Stimulated activated CD4-positive, alpha-beta T cell treated with anti-CD3 and anti-CD28 coated beads, TNF-alpha, amount 100 ng/mL, for 48 hours (primary cell): Measurements from ENCODE around the gene TIAM2.

Source experiments
- DNase-seq, 3 donors: peaks; one replicate each; pipeline ENCODE4 v3.0.0-alpha.2; 2020; ENCODE audit warnings: low read depth in 3 of 3

The TIAM2 gene

DNA sequence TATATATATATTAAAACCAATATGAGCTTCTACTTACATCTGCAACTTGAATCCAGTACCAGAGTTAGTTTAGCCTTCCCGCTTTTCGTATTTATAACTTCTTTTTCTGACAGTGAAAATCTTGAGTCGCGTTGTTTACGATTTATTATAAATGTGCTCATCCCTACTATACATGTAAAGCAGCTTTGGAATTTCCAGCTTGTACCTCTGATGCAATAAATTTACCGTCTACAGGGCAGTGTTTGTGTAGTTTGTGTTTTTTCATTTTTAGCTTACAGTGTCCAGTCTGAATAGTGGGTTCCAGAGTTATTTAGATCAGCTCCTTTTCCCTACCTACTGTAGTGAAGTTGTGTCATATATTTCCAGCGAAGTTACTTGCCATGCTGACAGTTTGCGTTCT is 66.3 kb downstream of the TIAM2 start:
- DNase-seq = no peak

- DNase-seq = no peak
Measured at GRCh38 chr6:155062866-155063341, 67.8 kb downstream of the TIAM2 start.

DNA sequence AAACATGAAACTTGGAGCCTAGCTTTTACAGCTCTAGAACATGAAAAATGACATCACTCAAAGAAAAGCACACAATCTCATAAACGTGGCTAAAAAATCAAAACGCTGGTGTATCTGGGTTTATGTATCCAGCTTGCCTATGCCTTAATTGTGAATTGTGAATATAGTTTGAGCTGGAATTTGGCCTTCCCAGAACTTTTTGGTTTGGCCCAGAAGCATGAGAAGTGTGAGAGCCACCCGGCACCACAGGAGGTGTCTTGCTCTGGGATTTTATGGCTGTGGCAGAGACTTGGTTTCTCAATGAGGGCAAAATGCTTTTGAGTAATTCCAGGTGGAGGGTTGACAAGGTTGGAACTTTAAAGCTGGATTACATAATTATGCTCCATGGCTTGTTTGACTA is 69.2 kb downstream of the TIAM2 start:
- no peak for DNase-seq

- DNase-seq = no peak
Measured at GRCh38 chr6:155066361-155066760, 71.2 kb downstream of the TIAM2 start.

GRCh38 chr6:155066921-155067680 is 72.0 kb downstream of the TIAM2 start:
- DNase-seq = no peak

DNA sequence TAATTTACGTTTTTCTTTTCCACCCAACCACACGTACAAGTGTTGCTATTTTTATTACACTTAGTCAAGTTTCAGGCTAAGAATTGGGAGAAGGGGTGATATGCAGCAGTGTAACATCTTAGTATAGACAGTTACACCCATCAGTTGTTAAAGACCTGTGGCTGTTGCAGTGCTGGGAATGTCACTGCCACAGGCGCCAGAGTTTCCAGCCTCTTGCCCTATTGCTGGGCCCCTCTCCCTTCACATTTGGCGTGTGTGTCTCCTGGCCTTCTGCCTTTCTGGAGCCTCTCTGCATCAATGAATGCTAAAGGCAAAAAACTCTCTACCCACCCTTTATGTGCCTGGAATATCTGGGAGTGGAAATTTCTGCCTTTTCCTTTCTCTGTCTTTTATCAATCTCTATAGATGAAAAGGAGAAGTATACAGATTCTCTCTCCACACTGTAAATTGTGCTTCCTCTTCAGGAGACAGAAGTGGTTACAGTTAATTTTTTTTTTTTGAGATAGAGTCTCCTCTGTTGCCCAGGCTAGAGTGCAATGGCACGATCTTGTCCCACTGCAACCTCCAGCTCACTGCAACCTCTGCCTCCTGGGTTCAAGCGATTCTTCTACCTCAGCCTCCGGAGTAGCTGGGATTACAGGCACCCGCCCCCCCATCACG is 73.0 kb downstream of the TIAM2 start:
- DNase-seq = no peak

- DNase-seq = no peak
Measured at GRCh38 chr6:155069543-155069942, 74.4 kb downstream of the TIAM2 start.

DNA sequence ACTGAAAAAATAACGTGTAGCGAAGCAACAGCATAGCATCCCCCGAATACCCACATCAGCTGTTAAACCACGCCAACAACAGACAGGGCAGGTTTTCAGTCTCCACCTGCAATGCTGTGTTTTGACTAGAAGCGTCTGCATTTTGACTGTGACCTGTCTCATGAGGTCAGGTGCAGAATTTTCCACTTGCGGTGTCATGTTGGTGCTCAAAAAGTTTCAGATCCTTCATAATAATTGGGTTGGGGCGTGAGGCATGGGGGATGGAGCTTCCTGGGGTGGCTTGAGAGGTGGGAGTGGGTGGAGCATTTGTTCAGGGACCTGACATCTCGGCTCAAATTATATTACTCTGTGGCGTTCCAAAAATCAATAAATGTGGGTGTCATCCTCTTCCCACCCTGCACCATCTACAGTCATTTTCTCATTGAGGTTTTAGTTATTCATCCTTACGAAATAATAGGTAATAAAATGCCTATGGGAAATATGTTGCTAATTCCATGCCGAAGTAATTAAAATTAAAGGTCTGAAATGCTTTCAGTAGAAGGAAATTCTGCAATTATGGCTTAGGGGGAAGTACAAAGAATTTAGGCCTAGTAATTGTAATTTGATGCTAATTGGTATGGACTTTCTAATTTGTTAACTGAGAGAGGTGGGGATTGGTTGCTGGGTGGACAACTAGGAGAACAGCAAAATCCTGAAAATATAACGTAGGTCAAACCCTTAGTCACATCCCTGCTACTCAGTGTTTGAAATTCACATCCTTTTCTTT is 81.0 kb downstream of the TIAM2 start:
- DNase-seq = no peak

DNA sequence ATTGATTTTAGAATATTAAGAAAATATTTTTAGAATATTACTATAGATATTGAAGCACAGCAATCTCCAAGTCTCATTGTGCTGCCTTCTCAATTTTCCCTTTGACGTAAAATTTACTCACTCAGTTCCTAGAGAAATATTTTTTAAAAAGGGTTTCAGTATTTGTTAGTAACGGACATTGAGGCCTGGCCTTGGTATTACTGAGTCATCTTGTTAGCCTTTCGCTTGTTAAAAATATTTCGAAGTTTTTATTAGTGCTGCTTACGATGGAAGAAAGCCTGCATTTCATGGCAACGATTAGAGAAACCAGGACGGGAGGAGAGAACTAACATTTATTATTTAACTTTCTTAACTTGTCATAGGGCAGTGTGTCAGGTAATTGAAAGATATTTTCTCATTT is 82.2 kb downstream of the TIAM2 start:
- no peak for DNase-seq

GRCh38 chr6:155077784-155078183 is 82.7 kb downstream of the TIAM2 start:
- no peak for DNase-seq

DNA sequence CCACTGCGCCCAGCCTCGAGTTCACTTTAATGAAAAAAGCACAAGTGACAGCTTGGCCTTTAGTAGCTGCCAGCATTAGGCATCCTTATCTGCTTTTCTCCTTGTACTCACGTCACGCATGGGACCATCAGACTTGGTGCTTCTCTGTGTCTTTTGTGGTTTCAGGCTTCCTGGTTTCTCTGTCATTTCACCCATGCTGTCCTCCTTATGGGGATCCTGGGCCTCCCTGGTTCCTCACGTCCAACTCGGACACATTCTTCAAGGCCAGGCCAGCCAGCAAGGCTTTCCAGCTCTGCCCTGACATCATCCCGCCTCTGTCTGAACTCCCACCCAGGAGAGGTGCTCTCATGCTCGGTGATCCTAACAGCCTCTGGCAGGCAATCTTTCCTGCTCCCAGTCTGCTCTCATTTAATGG is 83.2 kb downstream of the TIAM2 start:
- no peak for DNase-seq

DNA sequence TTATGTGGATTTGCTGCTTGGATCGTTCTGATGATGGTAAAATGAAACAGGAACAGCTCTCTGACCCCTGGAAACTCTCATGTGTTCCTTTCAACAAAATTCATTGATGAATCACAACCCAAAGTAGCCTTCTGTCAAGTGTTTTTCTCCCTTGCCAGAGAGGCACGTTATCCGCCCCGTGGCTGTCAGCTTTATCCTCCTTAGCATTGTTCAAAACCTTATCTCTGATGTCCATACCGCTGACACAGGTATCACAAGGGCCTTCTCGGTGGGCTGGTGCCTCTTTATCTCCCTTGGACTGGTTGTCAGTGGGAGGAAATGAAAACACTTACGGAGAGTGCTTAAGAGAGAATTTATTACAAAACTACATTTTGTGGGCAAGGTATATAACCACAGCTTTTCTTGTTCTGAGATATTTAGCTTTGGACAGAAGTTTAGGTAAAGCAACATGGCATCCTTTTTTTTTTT is 84.9 kb downstream of the TIAM2 start:
- peak in 2 of 3 donors; percentile 6 to 11 for DNase-seq

- no peak for DNase-seq
Measured at GRCh38 chr6:155080881-155081845, 86.0 kb downstream of the TIAM2 start.

GRCh38 chr6:155084431-155085123 is 89.5 kb downstream of the TIAM2 start:
- DNase-seq = no peak

GRCh38 chr6:155085582-155086257 is 90.6 kb downstream of the TIAM2 start:
- DNase-seq = no peak

GRCh38 chr6:155088856-155089255 is 93.7 kb downstream of the TIAM2 start:
- DNase-seq = no peak

DNA sequence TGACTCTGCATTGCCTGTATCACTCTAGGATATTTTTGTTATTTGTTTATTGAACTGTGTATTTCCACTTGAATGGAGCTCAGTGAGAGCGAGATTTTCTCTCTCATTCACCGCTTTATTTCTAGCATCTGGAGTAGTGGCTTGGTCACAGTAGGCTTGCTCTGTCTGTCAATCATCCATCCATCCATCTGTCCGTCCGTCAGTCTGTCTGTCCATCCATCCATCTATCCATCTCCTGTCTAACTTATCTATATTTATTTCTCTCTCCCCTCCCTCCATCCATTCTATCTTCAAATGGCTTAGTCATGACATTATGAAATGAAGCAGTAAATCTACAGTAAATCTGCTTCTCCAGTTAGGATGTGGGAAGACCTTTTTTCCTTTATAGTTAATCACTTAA is 94.6 kb downstream of the TIAM2 start:
- no peak for DNase-seq

GRCh38 chr6:155090166-155090565 is 95.1 kb downstream of the TIAM2 start:
- DNase-seq = no peak

GRCh38 chr6:155091756-155092155 is 96.6 kb downstream of the TIAM2 start:
- DNase-seq = no peak

DNA sequence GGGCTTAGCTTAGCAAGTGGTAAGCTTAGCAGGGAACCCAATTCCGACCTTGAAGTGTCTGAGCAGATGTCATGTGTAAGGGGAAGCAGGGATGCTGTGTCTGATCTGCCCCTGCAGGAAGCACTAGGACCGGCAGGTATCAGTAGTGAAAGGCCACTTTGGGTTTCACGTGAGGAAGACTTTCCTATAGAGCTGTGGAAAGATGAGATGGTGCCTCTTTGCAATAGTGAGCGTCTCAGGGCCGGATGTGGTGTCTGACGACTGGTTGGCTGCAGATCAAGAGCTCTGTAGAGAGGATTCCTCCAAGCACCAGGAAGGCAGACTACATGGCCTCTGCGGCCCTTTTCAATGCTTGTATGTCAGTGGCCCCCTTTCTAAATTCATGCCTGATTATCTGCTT is 98.3 kb downstream of the TIAM2 start:
- DNase-seq = peak in 2 of 3 donors; percentile 7 to 16
